ENCODE results near the gene FOLR2.
"Not testable (repeated sequence)": the region's sequence is repeated elsewhere in the genome, so short reads cannot be mapped to it uniquely, and the experiment has no call there.

Gene FOLR2

GRCh38 chr11:72240461-72241290 lies 24.1 kb downstream of the FOLR2 start:
- no peak for DNase-seq (ENCODE audit: low spot score)

- no peak for DNase-seq (ENCODE audit: low spot score)
Observed at GRCh38 chr11:72241291-72241781, 24.7 kb downstream of the FOLR2 start.

- DNase-seq (ENCODE audit: low spot score), result no peak
Observed at GRCh38 chr11:72242141-72242540, 25.5 kb downstream of the FOLR2 start.

GRCh38 chr11:72243173-72244059 lies 26.8 kb downstream of the FOLR2 start:
- DNase-seq (ENCODE audit: low spot score), result no peak

- peak; percentile 68 for DNase-seq (ENCODE audit: low spot score)
Observed at GRCh38 chr11:72244060-72244360, 27.4 kb downstream of the FOLR2 start, which contains the start of gene PHOX2A. PHOX2A (minus strand) TSS chr11:72244176; CDS start chr11:72244004, 172 bp downstream.

- DNase-seq (ENCODE audit: low spot score), result peak; percentile 65
Observed at GRCh38 chr11:72244361-72245262, 28.0 kb downstream of the FOLR2 start.

GRCh38 chr11:72245263-72245816 lies 28.7 kb downstream of the FOLR2 start:
- no peak for DNase-seq (ENCODE audit: low spot score)

GRCh38 chr11:72247584-72247983 lies 31.0 kb downstream of the FOLR2 start:
- no peak for DNase-seq (ENCODE audit: low spot score)

- DNase-seq (ENCODE audit: low spot score), result no peak
Observed at GRCh38 chr11:72249961-72250360, 33.4 kb downstream of the FOLR2 start.

GRCh38 chr11:72250661-72251464 lies 34.3 kb downstream of the FOLR2 start:
- no peak for DNase-seq (ENCODE audit: low spot score)

- no peak for DNase-seq (ENCODE audit: low spot score)
Observed at GRCh38 chr11:72251614-72252013, 35.0 kb downstream of the FOLR2 start.

- DNase-seq (ENCODE audit: low spot score), result no peak
Observed at GRCh38 chr11:72253392-72253791, 36.8 kb downstream of the FOLR2 start.

GRCh38 chr11:72254299-72254993 lies 37.9 kb downstream of the FOLR2 start:
- no peak for DNase-seq (ENCODE audit: low spot score)

GRCh38 chr11:72257570-72257969 lies 41.0 kb downstream of the FOLR2 start:
- DNase-seq (ENCODE audit: low spot score), result no peak

- DNase-seq (ENCODE audit: low spot score), result no peak
Observed at GRCh38 chr11:72259490-72259889, 42.9 kb downstream of the FOLR2 start.

- DNase-seq (ENCODE audit: low spot score), result no peak
Observed at GRCh38 chr11:72260574-72260973, 44.0 kb downstream of the FOLR2 start.

- DNase-seq (ENCODE audit: low spot score), result no peak
Observed at GRCh38 chr11:72263361-72263760, 46.8 kb downstream of the FOLR2 start.

- no peak for DNase-seq (ENCODE audit: low spot score)
Observed at GRCh38 chr11:72265951-72266350, 49.4 kb downstream of the FOLR2 start.

GRCh38 chr11:72266960-72267359 lies 50.4 kb downstream of the FOLR2 start:
- not testable (repeated sequence) for DNase-seq (ENCODE audit: low spot score)

Measured in ecto neural progenitor cell (in vitro differentiated cells).